Right renal pelvis (tissue), 4 donors: ENCODE data around the gene PCDHB7. TPM values are rescaled to one million over a fixed set of nuclear protein-coding genes. Genes with fewer than 3 reads are reported as not detected.
"Not testable (repeated sequence)": the region's sequence is repeated elsewhere in the genome, so short reads cannot be mapped to it uniquely, and the experiment has no call there.

Source experiments
- DNase-seq, 4 donors: peaks; one replicate each; pipeline ENCODE4 v3.0.0-alpha.2; 2013; ENCODE audit warnings: low read depth in 4 of 4, low spot score in 3 of 4, missing footprints in 1 of 4
- polyA plus RNA-seq, 4 donors: library from polyadenylated mRNA; unstranded; fragments of 120-200 nt; gene quantifications; one replicate each; pipeline ENCODE4 v1.2.1, GENCODE V29; 2013; ENCODE audit not compliant: insufficient read length in 4 of 4

The PCDHB7 gene
- polyA plus RNA-seq, 4 donors = 4.9 to 6.2 (median 5.9) TPM

DNA sequence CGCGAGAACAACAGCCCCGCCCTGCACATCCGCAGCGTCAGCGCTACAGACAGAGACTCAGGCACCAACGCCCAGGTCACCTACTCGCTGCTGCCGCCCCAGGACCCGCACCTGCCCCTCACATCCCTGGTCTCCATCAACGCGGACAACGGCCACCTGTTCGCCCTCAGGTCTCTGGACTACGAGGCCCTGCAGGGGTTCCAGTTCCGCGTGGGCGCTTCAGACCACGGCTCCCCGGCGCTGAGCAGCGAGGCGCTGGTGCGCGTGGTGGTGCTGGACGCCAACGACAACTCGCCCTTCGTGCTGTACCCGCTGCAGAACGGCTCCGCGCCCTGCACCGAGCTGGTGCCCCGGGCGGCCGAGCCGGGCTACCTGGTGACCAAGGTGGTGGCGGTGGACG lies 43.1 kb downstream of the PCDHB7 start:
- DNase-seq = not testable (repeated sequence)

DNA sequence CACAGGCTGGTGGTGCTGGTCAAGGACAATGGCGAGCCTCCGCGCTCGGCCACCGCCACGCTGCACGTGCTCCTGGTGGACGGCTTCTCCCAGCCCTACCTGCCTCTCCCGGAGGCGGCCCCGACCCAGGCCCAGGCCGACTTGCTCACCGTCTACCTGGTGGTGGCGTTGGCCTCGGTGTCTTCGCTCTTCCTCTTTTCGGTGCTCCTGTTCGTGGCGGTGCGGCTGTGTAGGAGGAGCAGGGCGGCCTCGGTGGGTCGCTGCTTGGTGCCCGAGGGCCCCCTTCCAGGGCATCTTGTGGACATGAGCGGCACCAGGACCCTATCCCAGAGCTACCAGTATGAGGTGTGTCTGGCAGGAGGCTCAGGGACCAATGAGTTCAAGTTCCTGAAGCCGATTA lies 43.6 kb downstream of the PCDHB7 start:
- DNase-seq = not testable (repeated sequence)

GRCh38 chr5:141223112-141223783 lies 50.8 kb downstream of the PCDHB7 start, which contains the start of gene PCDHB14:
Gene PCDHB14, plus strand, starts transcription at chr5:141223343. Its CDS starts 163 bp downstream, at chr5:141223506.
- no peak for DNase-seq

- DNase-seq = not testable (repeated sequence)
Measured at GRCh38 chr5:141224844-141225243, 52.4 kb downstream of the PCDHB7 start.

- DNase-seq = not testable (repeated sequence)
Measured at GRCh38 chr5:141225421-141225820, 53.0 kb downstream of the PCDHB7 start.

Other genes with a start within 250 kb of the PCDHB7 start
- under 1 TPM in 3 of 4 donors, not detected in 1; 0.10 to 0.16 (median 0.11) TPM for gene PCDHAC1, start 246.3 kb upstream of the PCDHB7 start, polyA plus RNA-seq
- under 1 TPM; 0.45 to 0.70 (median 0.59) TPM for gene PCDHAC2, start 206.2 kb upstream of the PCDHB7 start, polyA plus RNA-seq
- gene PCDHB1, start 121.3 kb upstream of the PCDHB7 start, polyA plus RNA-seq = under 1 TPM; 0.05 to 0.13 (median 0.08) TPM
- gene PCDHB2, start 78.0 kb upstream of the PCDHB7 start, polyA plus RNA-seq = 1 to 10 TPM; 3.9 to 7.7 (median 4.9) TPM
- 1 to 10 TPM; 2.5 to 4.7 (median 3.4) TPM for gene PCDHB3, start 72.2 kb upstream of the PCDHB7 start, polyA plus RNA-seq
- gene PCDHB4, start 50.8 kb upstream of the PCDHB7 start, polyA plus RNA-seq = 1 to 10 TPM; 1.5 to 2.8 (median 2.1) TPM
- 1 to 10 TPM; 7.0 to 9.9 (median 8.2) TPM for gene PCDHB5, start 37.4 kb upstream of the PCDHB7 start, polyA plus RNA-seq
- gene PCDHB6, start 22.6 kb upstream of the PCDHB7 start, polyA plus RNA-seq = 1 to 10 TPM; 3.0 to 4.0 (median 3.4) TPM
- 1 to 10 TPM; 1.3 to 3.9 (median 2.6) TPM for gene PCDHB8, start 5.1 kb downstream of the PCDHB7 start, polyA plus RNA-seq
- 1 to 10 TPM; 3.5 to 7.7 (median 5.2) TPM for gene PCDHB16, start 9.7 kb downstream of the PCDHB7 start, polyA plus RNA-seq
- 1 to 10 TPM; 3.2 to 6.3 (median 3.8) TPM for gene PCDHB9, start 14.5 kb downstream of the PCDHB7 start, polyA plus RNA-seq
- gene PCDHB10, start 19.7 kb downstream of the PCDHB7 start, polyA plus RNA-seq = 1 to 10 TPM; 6.5 to 9.4 (median 7.7) TPM
- gene PCDHB11, start 27.0 kb downstream of the PCDHB7 start, polyA plus RNA-seq = 1 to 10 TPM; 4.8 to 6.3 (median 5.1) TPM
- 1 to 10 TPM; 4.6 to 6.5 (median 5.5) TPM for gene PCDHB12, start 36.1 kb downstream of the PCDHB7 start, polyA plus RNA-seq
- gene PCDHB13, start 41.3 kb downstream of the PCDHB7 start, polyA plus RNA-seq = 1 to 10 TPM; 5.6 to 6.8 (median 6.3) TPM
- gene PCDHB14, start 50.7 kb downstream of the PCDHB7 start, polyA plus RNA-seq = 10 to 100 TPM in 1 of 4 donors, 1 to 10 TPM in 3; 8.1 to 11.2 (median 8.8) TPM
- gene PCDHB15, start 72.8 kb downstream of the PCDHB7 start, polyA plus RNA-seq = 10 to 100 TPM; 14.7 to 17.0 (median 16.0) TPM
- under 1 TPM in 1 of 4 donors, not detected in 3; 0.04 TPM for gene SLC25A2, start 131.4 kb downstream of the PCDHB7 start, polyA plus RNA-seq
- gene TAF7, start 148.1 kb downstream of the PCDHB7 start, polyA plus RNA-seq = 100 to 1,000 TPM; 146 to 183 (median 171) TPM
- gene PCDHGA1, start 157.9 kb downstream of the PCDHB7 start, polyA plus RNA-seq = 1 to 10 TPM in 2 of 4 donors, under 1 TPM in 2; 0.74 to 1.3 (median 0.96) TPM
- 1 to 10 TPM; 5.8 to 7.7 (median 6.1) TPM for gene PCDHGA2, start 166.1 kb downstream of the PCDHB7 start, polyA plus RNA-seq
- 1 to 10 TPM; 2.2 to 4.2 (median 3.1) TPM for gene PCDHGA3, start 171.2 kb downstream of the PCDHB7 start, polyA plus RNA-seq
- gene PCDHGB1, start 177.5 kb downstream of the PCDHB7 start, polyA plus RNA-seq = 1 to 10 TPM; 1.3 to 2.4 (median 2.0) TPM
- gene PCDHGA4, start 182.4 kb downstream of the PCDHB7 start, polyA plus RNA-seq = 1 to 10 TPM; 2.3 to 3.1 (median 2.5) TPM
- gene PCDHGB2, start 187.3 kb downstream of the PCDHB7 start, polyA plus RNA-seq = 1 to 10 TPM; 3.4 to 4.7 (median 3.9) TPM
- 1 to 10 TPM; 2.2 to 3.0 (median 2.5) TPM for gene PCDHGA5, start 191.5 kb downstream of the PCDHB7 start, polyA plus RNA-seq
- gene PCDHGB3, start 197.6 kb downstream of the PCDHB7 start, polyA plus RNA-seq = 1 to 10 TPM; 1.7 to 2.3 (median 2.0) TPM
- gene PCDHGA6, start 201.2 kb downstream of the PCDHB7 start, polyA plus RNA-seq = 1 to 10 TPM; 5.4 to 9.1 (median 6.5) TPM
- 1 to 10 TPM; 2.1 to 2.8 (median 2.2) TPM for gene PCDHGA7, start 210.1 kb downstream of the PCDHB7 start, polyA plus RNA-seq
- gene PCDHGB4, start 215.1 kb downstream of the PCDHB7 start, polyA plus RNA-seq = 1 to 10 TPM; 4.3 to 6.6 (median 6.0) TPM
- under 1 TPM; 0.30 to 0.52 (median 0.32) TPM for gene PCDHGA8, start 220.0 kb downstream of the PCDHB7 start, polyA plus RNA-seq
- gene PCDHGB5, start 225.3 kb downstream of the PCDHB7 start, polyA plus RNA-seq = 10 to 100 TPM in 1 of 4 donors, 1 to 10 TPM in 3; 9.4 to 11.0 (median 9.7) TPM
- 1 to 10 TPM; 5.5 to 6.5 (median 6.0) TPM for gene PCDHGA9, start 230.1 kb downstream of the PCDHB7 start, polyA plus RNA-seq
- 1 to 10 TPM; 7.0 to 8.3 (median 8.2) TPM for gene PCDHGB6, start 235.4 kb downstream of the PCDHB7 start, polyA plus RNA-seq
- 1 to 10 TPM; 3.7 to 3.9 (median 3.9) TPM for gene PCDHGA10, start 240.3 kb downstream of the PCDHB7 start, polyA plus RNA-seq
- gene PCDHGB7, start 245.0 kb downstream of the PCDHB7 start, polyA plus RNA-seq = 10 to 100 TPM; 15.4 to 16.6 (median 15.9) TPM
- 1 to 10 TPM; 4.4 to 5.5 (median 4.9) TPM for gene PCDHGA11, start 248.4 kb downstream of the PCDHB7 start, polyA plus RNA-seq